Fibroblast of skin of abdomen (primary cell): ENCODE measurements around the gene RNH1.
A peak's percentile ranks its signal among the peaks of the same experiment; 100 is the strongest.

Experiments used
- DNase-seq: peaks from one replicate; pipeline ENCODE4 v3.0.0-alpha.2; 2013

RNH1 gene

GRCh38 chr11:455566-456147, 51.4 kb downstream of the RNH1 start:
- no peak for DNase-seq

DNA sequence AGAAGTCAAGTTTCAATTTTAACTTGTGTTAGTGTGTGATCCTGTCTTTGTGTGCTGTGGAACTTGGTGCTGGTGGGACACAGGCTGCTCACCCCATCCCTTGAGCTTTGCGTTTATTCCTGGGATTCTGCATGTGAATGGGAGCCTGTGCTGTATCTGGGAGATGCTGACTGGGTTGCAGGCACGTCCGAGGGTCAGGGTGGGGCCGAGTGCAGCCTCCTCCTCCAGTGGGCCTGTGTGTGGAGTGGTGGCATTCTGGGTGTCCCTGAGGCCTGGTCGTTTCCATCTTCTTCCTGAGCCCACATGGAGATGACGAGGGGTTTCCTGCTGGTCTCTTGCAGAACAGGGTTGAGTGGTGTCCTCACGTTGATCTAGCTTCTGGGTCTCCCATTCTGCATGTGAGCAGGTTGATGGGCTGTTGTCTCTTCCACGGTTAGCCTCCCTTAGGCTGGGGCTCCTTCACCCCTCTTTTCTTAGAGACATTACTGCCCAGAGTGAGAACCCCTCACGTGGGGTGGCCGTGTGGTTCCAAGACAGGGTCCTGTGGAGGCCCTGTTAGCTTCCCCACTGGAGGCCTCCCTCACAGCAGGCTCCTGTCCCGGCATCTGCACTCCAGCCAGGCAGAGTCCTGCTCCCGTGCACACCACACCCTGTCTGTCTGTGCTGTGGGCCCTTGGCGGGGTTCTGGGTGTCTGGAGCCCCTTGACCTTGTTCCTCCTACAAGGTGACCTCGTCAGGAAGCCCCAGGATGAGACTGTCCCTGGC, 52.1 kb downstream of the RNH1 start:
- no peak for DNase-seq

DNA sequence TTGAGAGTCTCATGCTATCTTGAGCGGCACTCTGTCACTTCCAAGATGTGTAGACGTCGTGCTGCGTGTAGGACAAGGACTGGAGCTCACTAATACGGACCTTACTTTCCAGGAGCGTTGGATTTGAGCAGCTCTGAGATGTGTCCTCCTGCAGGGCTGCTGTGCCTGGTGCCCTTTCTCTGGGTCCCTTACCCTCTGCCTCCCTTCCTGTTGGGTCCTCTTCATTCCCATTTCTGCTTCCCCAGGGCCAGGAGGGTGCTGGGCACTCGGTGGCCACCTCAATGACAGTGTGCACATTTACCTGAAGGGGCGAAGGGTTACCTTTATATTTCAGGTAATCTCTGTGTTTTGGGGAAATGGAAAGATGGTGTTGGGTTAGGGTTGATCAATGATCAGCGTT, 53.0 kb downstream of the RNH1 start:
- no peak for DNase-seq

DNA sequence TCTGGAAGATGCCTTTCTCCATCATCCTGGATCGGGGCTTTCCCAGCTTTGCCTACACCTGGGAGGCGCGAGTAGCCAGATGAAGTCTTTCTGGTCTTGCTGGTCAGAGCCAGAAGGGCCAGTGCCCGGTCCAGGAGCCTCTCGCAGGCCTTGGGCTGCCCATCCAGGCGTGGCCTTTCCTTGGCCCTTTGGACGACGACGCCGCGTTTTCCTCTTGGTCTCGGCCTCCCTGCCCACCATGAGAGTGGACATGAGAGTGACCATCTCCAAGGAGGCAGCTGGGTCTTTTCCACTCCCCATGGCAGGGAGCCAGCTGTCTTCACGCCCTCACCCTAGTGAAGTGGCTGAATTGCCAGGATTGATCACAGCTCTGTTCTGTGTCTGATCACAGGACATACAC, 53.5 kb downstream of the RNH1 start:
- DNase-seq, result no peak

DNA sequence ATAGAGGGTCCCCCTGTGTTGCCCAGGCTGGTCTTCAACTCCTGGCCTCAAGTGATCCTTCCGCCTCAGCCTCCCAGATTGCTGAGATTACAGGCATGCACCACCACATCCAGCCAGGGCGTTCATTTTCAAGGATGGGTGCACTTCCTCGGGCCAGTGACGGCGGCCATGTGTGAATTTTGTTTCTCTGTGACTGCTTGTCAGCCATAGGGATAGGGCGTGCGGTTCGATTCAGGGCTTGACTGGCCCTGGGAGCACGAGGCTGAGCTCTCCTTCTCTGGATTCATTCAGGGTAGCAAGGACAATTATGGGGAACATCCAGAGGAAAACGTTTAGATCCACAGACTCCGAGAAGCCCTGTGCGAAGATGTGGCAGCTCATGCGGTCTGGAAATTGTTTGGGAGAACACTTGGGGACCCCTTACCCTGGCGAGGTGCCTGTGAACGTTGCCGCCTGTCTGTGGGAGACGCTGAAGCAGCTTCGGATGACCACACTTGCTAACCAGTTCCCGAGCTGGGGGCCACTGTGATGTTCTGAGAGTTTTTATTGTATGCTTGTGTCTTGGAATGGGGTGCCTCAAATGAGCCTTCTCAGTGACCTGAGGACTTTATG, 54.0 kb downstream of the RNH1 start:
- DNase-seq, result no peak

GRCh38 chr11:452203-452744, 54.8 kb downstream of the RNH1 start:
- no peak for DNase-seq

DNA sequence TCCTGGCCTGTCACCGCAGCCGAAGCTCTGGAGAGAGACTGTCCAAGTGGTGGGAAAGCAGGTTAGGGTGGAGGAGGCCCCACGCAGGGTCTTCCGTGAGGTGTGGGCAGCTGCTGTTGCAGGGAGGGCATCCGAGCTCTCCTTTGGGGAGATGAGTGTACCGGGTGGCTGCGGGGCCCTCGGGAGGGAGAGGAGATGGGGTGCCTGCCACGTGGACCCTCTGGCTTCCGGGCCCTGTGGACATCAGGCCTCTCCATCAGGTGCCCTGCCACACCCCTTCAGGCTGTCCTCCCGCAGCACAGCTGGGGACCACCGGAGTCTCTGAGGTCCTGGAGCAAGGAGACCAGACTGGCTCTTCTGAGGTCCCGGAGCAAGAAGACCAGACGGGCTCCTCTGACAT, 55.3 kb downstream of the RNH1 start:
- no peak for DNase-seq

DNA sequence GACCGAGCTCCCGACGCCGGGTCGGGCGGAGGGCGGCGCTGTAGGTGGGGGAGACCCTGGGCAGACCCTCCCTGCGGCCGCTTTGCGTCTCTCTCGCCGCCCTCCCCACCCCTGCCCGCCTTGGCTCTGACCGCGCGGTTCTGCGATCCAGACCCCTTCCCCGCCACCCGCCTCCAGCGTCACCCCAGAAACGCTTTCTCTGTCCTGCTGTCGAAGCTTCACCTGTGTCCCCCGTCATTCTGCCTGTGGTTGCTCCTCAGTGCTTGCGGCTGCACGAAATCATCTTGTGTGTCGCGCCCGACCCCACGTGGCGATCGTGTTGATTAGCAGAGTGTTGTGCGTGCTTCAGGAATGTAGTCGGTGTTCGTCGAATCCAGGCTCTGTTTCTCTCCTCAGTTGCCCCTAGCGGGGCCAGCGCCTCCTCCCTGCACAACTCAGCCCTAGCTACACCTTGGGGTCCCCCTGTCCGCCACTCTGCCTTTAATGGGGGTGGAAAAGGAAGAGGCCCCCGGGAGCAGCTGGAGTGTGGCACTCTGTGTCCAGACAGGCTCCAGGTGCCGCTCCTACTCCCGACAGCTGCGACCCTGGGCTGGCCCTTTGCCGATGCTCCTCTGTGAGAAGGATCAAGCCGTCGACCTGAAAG, 56.1 kb downstream of the RNH1 start:
- DNase-seq, result peak; percentile 63

GRCh38 chr11:449889-450808, 56.9 kb downstream of the RNH1 start, which contains the start of gene PTDSS2:
Gene PTDSS2 (plus strand): TSS chr11:450279. CDS start chr11:450456, 177 bp downstream.
- DNase-seq, result peak; percentile 94

- DNase-seq, result peak; percentile 90
Measured at GRCh38 chr11:447923-448731, 58.9 kb downstream of the RNH1 start.

GRCh38 chr11:446891-447290, 60.2 kb downstream of the RNH1 start:
- DNase-seq, result no peak

DNA sequence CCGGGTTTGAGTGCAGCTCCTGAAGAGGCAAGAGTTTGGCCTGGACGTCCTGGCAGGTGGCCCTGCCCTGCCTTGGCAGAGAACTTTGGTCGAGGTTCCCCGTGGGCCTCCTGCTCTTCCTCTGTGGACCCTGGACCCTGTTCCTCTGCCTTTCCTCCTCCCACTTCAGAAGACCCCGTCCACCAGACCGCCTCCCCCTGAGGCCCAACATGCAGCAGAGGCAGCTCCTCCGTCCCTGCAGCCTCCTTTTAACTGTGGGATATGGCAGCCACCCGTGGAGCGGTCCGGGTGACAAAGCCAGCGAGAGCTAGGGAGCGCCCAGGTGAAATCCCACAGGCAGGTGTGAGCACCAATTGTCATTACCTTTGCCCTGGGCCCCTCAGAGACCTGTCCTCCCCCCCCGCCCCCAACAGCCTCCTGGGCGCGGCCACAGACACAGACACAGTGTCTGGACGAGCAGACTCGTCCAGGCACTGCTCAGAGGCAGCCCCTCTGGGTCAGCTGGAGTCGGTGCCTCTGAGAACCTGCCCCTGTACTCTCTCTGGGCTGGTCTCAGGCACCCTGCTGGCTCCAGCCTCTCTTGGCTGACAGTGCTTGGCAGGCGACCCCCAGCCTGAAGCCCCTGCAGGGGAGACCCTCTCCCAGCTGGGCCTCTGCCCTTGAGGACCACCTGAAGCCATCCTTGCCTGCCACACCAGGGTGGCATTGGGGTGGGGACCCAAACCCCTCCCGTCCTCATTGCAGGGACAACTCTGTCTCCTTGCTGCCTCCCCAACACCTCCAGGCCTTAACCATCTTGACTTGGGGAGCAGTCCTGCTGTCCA, 61.1 kb downstream of the RNH1 start:
- DNase-seq, result no peak
